ENCODE results near the gene NPAS3. TPM values are rescaled to one million over a fixed set of nuclear protein-coding genes. Genes with fewer than 3 reads are reported as not detected.

Gene NPAS3
- total and polyA plus RNA-seq, 10 donors, result 0.13 to 9.5 (median 2.9) TPM

- DNase-seq, result no peak
- TF ChIP-seq POLR2A (IDR thresholded peaks at IDR 0.05) (no peak), POLR2AphosphoS5 (IDR thresholded peaks at IDR 0.05) (no peak)
- 83 to 90% (median 87%) methylated on average over 1 of the region's 1 CpG for WGBS, 5 donors
- H3K27ac ChIP-seq, result no peak overlapping the region
- no peak overlapping the region for H3K4me3 ChIP-seq
- no peaks in the 10 kb centered on the region for H3K36me3 ChIP-seq
- intact Hi-C loops (cut with DNase I; ENCODE audit: low total_unique reads), result no loop called here
- H3K4me1 ChIP-seq, result no peaks in the 10 kb centered on the region
- H3K27me3 ChIP-seq (replicated peaks in 1 of 7), result no peaks in the 10 kb centered on the region
- no peaks in the 10 kb centered on the region for H3K9me3 ChIP-seq
Observed at GRCh38 chr14:33420051-33420627, 481.5 kb downstream of the NPAS3 start.

- H3K27ac ChIP-seq, result no peak overlapping the region
- H3K36me3 ChIP-seq, result no peaks in the 10 kb centered on the region
- H3K9me3 ChIP-seq, result no peaks in the 10 kb centered on the region
- WGBS, 5 donors, result 71 to 85% (median 80%) methylated on average over 7 of the region's 7 CpGs
- H3K4me3 ChIP-seq, result no peak overlapping the region
- TF ChIP-seq POLR2A (IDR thresholded peaks at IDR 0.05), result no peak
- TF ChIP-seq POLR2AphosphoS5 (IDR thresholded peaks at IDR 0.05), result no peak
- TF ChIP-seq, protein P1, sequence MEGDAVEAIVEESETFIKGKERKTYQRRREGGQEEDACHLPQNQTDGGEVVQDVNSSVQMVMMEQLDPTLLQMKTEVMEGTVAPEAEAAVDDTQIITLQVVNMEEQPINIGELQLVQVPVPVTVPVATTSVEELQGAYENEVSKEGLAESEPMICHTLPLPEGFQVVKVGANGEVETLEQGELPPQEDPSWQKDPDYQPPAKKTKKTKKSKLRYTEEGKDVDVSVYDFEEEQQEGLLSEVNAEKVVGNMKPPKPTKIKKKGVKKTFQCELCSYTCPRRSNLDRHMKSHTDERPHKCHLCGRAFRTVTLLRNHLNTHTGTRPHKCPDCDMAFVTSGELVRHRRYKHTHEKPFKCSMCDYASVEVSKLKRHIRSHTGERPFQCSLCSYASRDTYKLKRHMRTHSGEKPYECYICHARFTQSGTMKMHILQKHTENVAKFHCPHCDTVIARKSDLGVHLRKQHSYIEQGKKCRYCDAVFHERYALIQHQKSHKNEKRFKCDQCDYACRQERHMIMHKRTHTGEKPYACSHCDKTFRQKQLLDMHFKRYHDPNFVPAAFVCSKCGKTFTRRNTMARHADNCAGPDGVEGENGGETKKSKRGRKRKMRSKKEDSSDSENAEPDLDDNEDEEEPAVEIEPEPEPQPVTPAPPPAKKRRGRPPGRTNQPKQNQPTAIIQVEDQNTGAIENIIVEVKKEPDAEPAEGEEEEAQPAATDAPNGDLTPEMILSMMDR (IDR thresholded peaks at IDR 0.05 in 8 of 11, conservative IDR thresholded peaks at IDR 0.05 in 3 of 11), result no peak
- H3K27me3 ChIP-seq (replicated peaks in 1 of 7), result no peaks in the 10 kb centered on the region
- intact Hi-C loops (cut with DNase I; ENCODE audit: low total_unique reads), result loop anchor here (10.0 kb wide), 1 partner anchor 856 kb away; no protein-coding TSS in a partner anchor
- DNase-seq, result no peak
- no peaks in the 10 kb centered on the region for H3K4me1 ChIP-seq
Observed at GRCh38 chr14:33430414-33431035, 491.8 kb downstream of the NPAS3 start.

- peaks cover 0 to 7% (median 0%) of the 10 kb centered on the region in 6 donors for H3K4me1 ChIP-seq
- 37 to 54% (median 39%) methylated on average over 3 of the region's 3 CpGs for WGBS, 5 donors
- H3K36me3 ChIP-seq, result no peaks in the 10 kb centered on the region
- H3K4me3 ChIP-seq, result no peak overlapping the region
- no peak for TF ChIP-seq POLR2A (IDR thresholded peaks at IDR 0.05)
- TF ChIP-seq POLR2AphosphoS5 (IDR thresholded peaks at IDR 0.05), result no peak
- TF ChIP-seq, protein P1 (IDR thresholded peaks at IDR 0.05 in 8 of 11, conservative IDR thresholded peaks at IDR 0.05 in 3 of 11), result peak in 4 of 11 experiments; percentile 12 to 40 (median 38)
- intact Hi-C loops (cut with DNase I; ENCODE audit: low total_unique reads), result loop anchor here (10.0 kb wide), 1 partner anchor 858 kb away; no protein-coding TSS in a partner anchor
- no peaks in the 10 kb centered on the region for H3K27me3 ChIP-seq (replicated peaks in 1 of 7)
- H3K27ac ChIP-seq, result no peak overlapping the region
- no peak for DNase-seq
- no peaks in the 10 kb centered on the region for H3K9me3 ChIP-seq
Observed at GRCh38 chr14:33432407-33433023, 493.8 kb downstream of the NPAS3 start.

- 82 to 97% (median 85%) methylated on average over 1 of the region's 1 CpG for WGBS, 5 donors
- intact Hi-C loops (cut with DNase I; ENCODE audit: low total_unique reads), result loop anchor here (10.0 kb wide), 1 partner anchor 859 kb away; no protein-coding TSS in a partner anchor
- TF ChIP-seq, protein P1 (IDR thresholded peaks at IDR 0.05 in 8 of 11, conservative IDR thresholded peaks at IDR 0.05 in 3 of 11), result no peak
- TF ChIP-seq POLR2AphosphoS5 (IDR thresholded peaks at IDR 0.05) (no peak), POLR2A (IDR thresholded peaks at IDR 0.05) (no peak)
- DNase-seq, result no peak
- H3K36me3 ChIP-seq, result no peaks in the 10 kb centered on the region
- no peak overlapping the region for H3K4me3 ChIP-seq
- no peaks in the 10 kb centered on the region for H3K27me3 ChIP-seq (replicated peaks in 1 of 7)
- H3K9me3 ChIP-seq, result no peaks in the 10 kb centered on the region
- H3K4me1 ChIP-seq, result peaks cover 0 to 7% (median 0%) of the 10 kb centered on the region in 6 donors
- no peak overlapping the region for H3K27ac ChIP-seq
Observed at GRCh38 chr14:33433396-33433795, 494.7 kb downstream of the NPAS3 start.
